OCI-LY3 (cell line): Measurements from ENCODE around the gene RFPL1.
A peak's percentile ranks its signal among the peaks of the same experiment; 100 is the strongest.

Experiments used
- H2AFZ ChIP-seq: fragments of 200-600, 300-600 bp; shearing (Covaris generic); 2 replicates; pipeline ENCODE4 v1.6.0; 2014; ENCODE audit warnings: antibody characterized with exemption, low read depth, low read length
- H3K27ac ChIP-seq: fragments of 200-600, 300-600 bp; sonication (generic); 2 replicates; pipeline ENCODE4 v1.5.1; 2014; ENCODE audit warnings: mild to moderate bottlenecking, low read length, moderate library complexity, mixed read lengths
- H3K27me3 ChIP-seq: fragments of 200-600, 300-600 bp; sonication (generic); 2 replicates; pipeline ENCODE4 v1.6.1; 2014; ENCODE audit warnings: low read depth, low read length, mixed read lengths
- H3K36me3 ChIP-seq: fragments of 200-600, 300-600 bp; sonication (generic); replicated peaks from 2 replicates; pipeline ENCODE3; 2014; ENCODE audit warnings: low read depth, low read length, mixed read lengths
- H3K4me1 ChIP-seq: fragments of 300-600, 200-600 bp; sonication (generic); 2 replicates; pipeline ENCODE4 v1.6.1; 2014; ENCODE audit warnings: low read length, mixed read lengths
- H3K4me2 ChIP-seq: fragments of 200-600, 300-600 bp; sonication (generic); 2 replicates; pipeline ENCODE4 v1.6.1; 2014; ENCODE audit warnings: low read length, mixed read lengths
- H3K4me3 ChIP-seq: fragments of 300-600, 200-600 bp; sonication (generic); 2 replicates; pipeline ENCODE4 v1.5.1; 2014; ENCODE audit warnings: antibody characterized with exemption, mild to moderate bottlenecking, low read length, moderate library complexity
- H3K79me2 ChIP-seq: fragments of 300-600, 200-600 bp; shearing (Covaris generic); 2 replicates; pipeline ENCODE4 v1.6.1; 2014; ENCODE audit warnings: mild to moderate bottlenecking, low read length, mixed read lengths
- H3K9ac ChIP-seq: fragments of 300-600, 200-600 bp; shearing (Covaris generic); 2 replicates; pipeline ENCODE4 v1.6.0; 2014; ENCODE audit warnings: mild to moderate bottlenecking, low read length, moderate library complexity
- H3K9me3 ChIP-seq: fragments of 200-600, 300-600 bp; shearing (Covaris generic); 2 replicates; pipeline ENCODE4 v1.6.1; 2014; ENCODE audit warnings: low read length, mixed read lengths; ENCODE audit not compliant: insufficient read depth
- H4K20me1 ChIP-seq: fragments of 200-600, 300-600 bp; sonication (generic); 2 replicates; pipeline ENCODE4 v1.6.1; 2016; ENCODE audit warnings: low read length, mixed read lengths; ENCODE audit not compliant: insufficient read depth
- EZH2phosphoT487 ChIP-seq: fragments of 200-600 bp; shearing (Covaris generic); IDR thresholded peaks from 2 replicates; pipeline ENCODE4 v1.6.1; 2018; ENCODE audit warnings: antibody characterized with exemption, mixed run types, low read depth
- TF ChIP-seq, protein P1 (sequence below): fragments of 200-600, 300-600 bp; sonication (generic); IDR thresholded peaks from 2 replicates; pipeline ENCODE4 v1.5.1; 2014; ENCODE audit warnings: antibody characterized with exemption, low read length, low read depth

RFPL1 gene

GRCh38 chr22:29475550-29475949 lies 37.2 kb downstream of the RFPL1 start:
- Histone ChIP-seq H3K4me2 (peak overlapping the region; percentile 68), H3K4me1 (peaks cover 23% of the 10 kb centered on the region), H4K20me1 (peaks cover 18% of the 10 kb centered on the region; the same call in 1 of the 2 replicates), H3K4me3 (peak overlapping the region; percentile 52), H3K27me3 (peaks cover 60% of the 10 kb centered on the region), H3K9me3 (no peaks in the 10 kb centered on the region), H3K27ac (no peak overlapping the region), H2AFZ (no peak overlapping the region), H3K79me2 (no peaks in the 10 kb centered on the region), H3K36me3 (no peaks in the 10 kb centered on the region), H3K9ac (no peak overlapping the region)
- TF ChIP-seq, protein P1, sequence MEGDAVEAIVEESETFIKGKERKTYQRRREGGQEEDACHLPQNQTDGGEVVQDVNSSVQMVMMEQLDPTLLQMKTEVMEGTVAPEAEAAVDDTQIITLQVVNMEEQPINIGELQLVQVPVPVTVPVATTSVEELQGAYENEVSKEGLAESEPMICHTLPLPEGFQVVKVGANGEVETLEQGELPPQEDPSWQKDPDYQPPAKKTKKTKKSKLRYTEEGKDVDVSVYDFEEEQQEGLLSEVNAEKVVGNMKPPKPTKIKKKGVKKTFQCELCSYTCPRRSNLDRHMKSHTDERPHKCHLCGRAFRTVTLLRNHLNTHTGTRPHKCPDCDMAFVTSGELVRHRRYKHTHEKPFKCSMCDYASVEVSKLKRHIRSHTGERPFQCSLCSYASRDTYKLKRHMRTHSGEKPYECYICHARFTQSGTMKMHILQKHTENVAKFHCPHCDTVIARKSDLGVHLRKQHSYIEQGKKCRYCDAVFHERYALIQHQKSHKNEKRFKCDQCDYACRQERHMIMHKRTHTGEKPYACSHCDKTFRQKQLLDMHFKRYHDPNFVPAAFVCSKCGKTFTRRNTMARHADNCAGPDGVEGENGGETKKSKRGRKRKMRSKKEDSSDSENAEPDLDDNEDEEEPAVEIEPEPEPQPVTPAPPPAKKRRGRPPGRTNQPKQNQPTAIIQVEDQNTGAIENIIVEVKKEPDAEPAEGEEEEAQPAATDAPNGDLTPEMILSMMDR = no peak
- no peak for TF ChIP-seq EZH2phosphoT487

GRCh38 chr22:29476116-29476515 lies 37.7 kb downstream of the RFPL1 start:
- peak overlapping the region; percentile 68 for H3K4me2 ChIP-seq

DNA sequence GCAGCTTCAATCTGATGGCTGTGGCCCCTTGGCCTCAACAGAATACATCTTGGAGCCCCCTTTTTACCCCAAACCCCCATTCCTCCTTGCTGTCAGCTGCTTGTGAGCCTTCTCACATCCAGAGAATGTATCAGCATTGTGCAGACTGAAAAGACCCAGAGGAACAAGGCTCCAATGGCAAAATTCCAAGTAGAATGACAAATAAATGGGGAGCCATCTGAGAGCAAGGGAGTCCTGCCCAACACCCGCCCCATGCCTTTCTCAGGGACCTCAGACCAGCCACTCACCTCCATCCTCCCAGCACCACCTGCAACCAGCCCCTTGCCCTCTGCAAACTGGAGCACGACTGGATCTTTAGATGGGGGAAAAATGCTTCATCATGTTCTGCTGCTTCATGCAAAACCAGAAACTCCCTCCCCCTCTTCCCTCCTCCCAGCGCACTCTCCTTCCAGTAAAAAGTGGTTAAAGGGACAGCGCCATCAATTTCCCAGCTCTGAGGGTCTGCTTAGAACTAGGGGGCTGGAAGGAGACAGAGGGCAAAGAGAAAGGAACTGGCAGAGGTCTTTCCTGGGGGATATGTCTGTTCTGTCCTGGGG lies 39.4 kb downstream of the RFPL1 start:
- Histone ChIP-seq H3K4me3 (no peak overlapping the region), H3K4me1 (peaks cover 23% of the 10 kb centered on the region), H3K4me2 (no peak overlapping the region), H3K79me2 (no peaks in the 10 kb centered on the region), H4K20me1 (peaks cover 18% of the 10 kb centered on the region; the same call in 1 of the 2 replicates), H2AFZ (no peak overlapping the region), H3K9me3 (no peaks in the 10 kb centered on the region), H3K27me3 (peaks cover 46% of the 10 kb centered on the region), H3K27ac (no peak overlapping the region), H3K36me3 (no peaks in the 10 kb centered on the region), H3K9ac (no peak overlapping the region)
- TF ChIP-seq EZH2phosphoT487 = no peak
- TF ChIP-seq, protein P1 = no peak

More at GRCh38 chr22:29476116-29476515, 37.7 kb downstream of the RFPL1 start:
- H2AFZ ChIP-seq = no peak overlapping the region
- H4K20me1 ChIP-seq = peaks cover 18% of the 10 kb centered on the region; the same call in 1 of the 2 replicates
- TF ChIP-seq, protein P1 = no peak
- no peak for TF ChIP-seq EZH2phosphoT487
- H3K4me3 ChIP-seq = peak overlapping the region; percentile 52
- peaks cover 23% of the 10 kb centered on the region for H3K4me1 ChIP-seq
- peaks cover 56% of the 10 kb centered on the region for H3K27me3 ChIP-seq
- no peaks in the 10 kb centered on the region for H3K36me3 ChIP-seq
- no peak overlapping the region for H3K27ac ChIP-seq
- H3K9ac ChIP-seq = no peak overlapping the region
- no peaks in the 10 kb centered on the region for H3K79me2 ChIP-seq
- no peaks in the 10 kb centered on the region for H3K9me3 ChIP-seq

GRCh38 chr22:29478326-29479276 lies 40.2 kb downstream of the RFPL1 start:
- Histone ChIP-seq H3K4me1 (peaks cover 23% of the 10 kb centered on the region), H3K4me3 (no peak overlapping the region), H3K27ac (no peak overlapping the region), H3K27me3 (peaks cover 39% of the 10 kb centered on the region), H3K9me3 (no peaks in the 10 kb centered on the region), H3K36me3 (no peaks in the 10 kb centered on the region), H3K4me2 (no peak overlapping the region), H3K79me2 (no peaks in the 10 kb centered on the region), H4K20me1 (peaks cover 18% of the 10 kb centered on the region; the same call in 1 of the 2 replicates), H2AFZ (no peak overlapping the region), H3K9ac (no peak overlapping the region)
- TF ChIP-seq EZH2phosphoT487 = no peak
- TF ChIP-seq, protein P1 = no peak
